ENCODE measurements around the gene LORICRIN.

Gene LORICRIN

GRCh38 chr1:153259387-153259786 lies at the start of gene LORICRIN:
Gene LORICRIN (plus strand): TSS chr1:153259687. CDS start chr1:153260950, 1,263 bp downstream.
- TF ChIP-seq CTCF (IDR thresholded peaks at IDR 0.05), result no peak

GRCh38 chr1:153210206-153210605 lies 49.3 kb upstream of the LORICRIN start:
- TF ChIP-seq CTCF (IDR thresholded peaks at IDR 0.05), result no peak

GRCh38 chr1:153212201-153212600 lies 47.3 kb upstream of the LORICRIN start:
- no peak for TF ChIP-seq CTCF (IDR thresholded peaks at IDR 0.05)

GRCh38 chr1:153213519-153213918 lies 46.0 kb upstream of the LORICRIN start:
- no peak for TF ChIP-seq CTCF (IDR thresholded peaks at IDR 0.05)

GRCh38 chr1:153217212-153217611 lies 42.3 kb upstream of the LORICRIN start, which contains the start of gene PRR9:
Gene PRR9 (plus strand): TSS chr1:153217584. CDS start chr1:153218145, 561 bp downstream.
- no peak for TF ChIP-seq CTCF (IDR thresholded peaks at IDR 0.05)

GRCh38 chr1:153217744-153218416 lies 41.6 kb upstream of the LORICRIN start:
- no peak for TF ChIP-seq CTCF (IDR thresholded peaks at IDR 0.05)

- no peak for TF ChIP-seq CTCF (IDR thresholded peaks at IDR 0.05)
Observed at GRCh38 chr1:153220606-153221303, 38.7 kb upstream of the LORICRIN start.

Measured in LNCAP (cell line).